ENCODE results near the gene GDI1. TPM values are rescaled to one million over a fixed set of nuclear protein-coding genes. Genes with fewer than 3 reads are reported as not detected.

The GDI1 gene
- total and polyA plus RNA-seq, 2 of the 8 experiments (the other 6 are each of a cell fraction or from before 2014, with no cell fraction given): 83.1 to 136 TPM

- H4K91ac ChIP-seq (replicated peaks; ENCODE audit: insufficient read length, low read length): no peak overlapping the region
- H3K9ac ChIP-seq (replicated peaks in 1 of 4; ENCODE audit: extremely low read depth in 1 of 4, low read depth in 3 of 4, low read length in 3 of 4): peak overlapping the region in 3 of 4 experiments; percentile 28 to 51 (median 29); a peak in 4 of 7 replicates
- H3K56ac ChIP-seq (replicated peaks; ENCODE audit: insufficient read length, low read depth, low read length): no peak overlapping the region
- no peak overlapping the region for H2BK12ac ChIP-seq (ENCODE audit: low read depth, low read length)
- H2BK5ac ChIP-seq (ENCODE audit: low read depth, low read length): no peak overlapping the region
- H4K5ac ChIP-seq (ENCODE audit: insufficient read length, low read depth, low read length): no peak overlapping the region
- no peak overlapping the region for H3K27ac ChIP-seq (ENCODE audit: low read depth, low read length)
- H2AK5ac ChIP-seq (ENCODE audit: low read depth, low read length): no peak overlapping the region
- peak overlapping the region; percentile 56 to 86 (median 66) for H3K4me3 ChIP-seq (ENCODE audit: extremely low read depth in 1 of 4, insufficient read depth in 2 of 4, low read depth in 3 of 4, low read length in 4 of 4)
- no peak overlapping the region for H3K14ac ChIP-seq (ENCODE audit: insufficient read length)
- no peak overlapping the region for H2BK120ac ChIP-seq (replicated peaks; ENCODE audit: low read depth, low read length)
- WGBS, 2 experiments (ENCODE audit: extremely low coverage in 1 of 2, insufficient coverage in 1 of 2, insufficient read length in 1 of 2, insufficient replicate concordance in 2 of 2, low coverage in 1 of 2, low lambda C conversion rate in 2 of 2, missing lambda C conversion rate in 1 of 2): 87% methylated on average over 15 of the region's 28 CpGs; no CpG with 5 or more reads in 1 of the 2 experiments
- ChIA-PET CTCF (ENCODE audit: partially characterized antibody) (interaction anchor here (0.5 to 0.9 kb wide), 2 partner anchors 42 to 44 kb away, joined by 3 to 4 read pairs; no protein-coding TSS in a partner anchor), POLR2A (ENCODE audit: partially characterized antibody) (interaction anchor here (0.8 to 1.2 kb wide), 6 partner anchors 10 to 89 kb away, joined by 3 to 5 read pairs (median 3); partner anchors contain the start of genes RPL10 and SLC10A3)
- H2AFZ ChIP-seq (ENCODE audit: low read length): no peak overlapping the region
- H3K79me1 ChIP-seq (ENCODE audit: low read depth, low read length): no peaks in the 10 kb centered on the region
- peaks cover 0 to 6% (median 4%) of the 10 kb centered on the region in 4 experiments; a peak in 6 of 7 replicates for H3K4me1 ChIP-seq (replicated peaks in 1 of 4; ENCODE audit: control insufficient read depth in 3 of 4, insufficient read depth in 4 of 4, low read length in 3 of 4)
- DNase-seq (ENCODE audit: low read depth in 1 of 2, low spot score in 2 of 2) (no peak), FAIRE-seq (no peak)
- peaks cover 0 to 11% of the 10 kb centered on the region in 2 experiments for H4K20me1 ChIP-seq (replicated peaks in 1 of 2; ENCODE audit: control insufficient read depth in 1 of 2, insufficient read depth in 2 of 2, low read length in 2 of 2)
- H2BK15ac ChIP-seq (ENCODE audit: low read length): no peak overlapping the region
- no peak overlapping the region for H2BK20ac ChIP-seq (ENCODE audit: low read length)
- H3K79me2 ChIP-seq (ENCODE audit: control insufficient read depth in 1 of 2, insufficient read depth in 2 of 2, low read length in 2 of 2): peaks cover 0 to 17% of the 10 kb centered on the region in 2 experiments; a peak in 2 of 4 replicates
- no peak overlapping the region for H3K23ac ChIP-seq (ENCODE audit: insufficient read length)
- no peak overlapping the region for H4K8ac ChIP-seq (ENCODE audit: extremely low read depth, insufficient read depth, low read length)
- no peaks in the 10 kb centered on the region for H3K27me3 ChIP-seq (replicated peaks in 1 of 4; ENCODE audit: control insufficient read depth in 3 of 4, extremely low read depth in 1 of 4, insufficient read depth in 3 of 4, low read length in 3 of 4)
- peak overlapping the region; percentile 68 to 89 for H3K4me2 ChIP-seq (ENCODE audit: insufficient read depth in 1 of 2, low read depth in 2 of 2, low read length in 2 of 2)
- no peak overlapping the region for H3K18ac ChIP-seq (ENCODE audit: extremely low read depth, low read length)
- no peak for TF ChIP-seq KDM5A (IDR thresholded peaks at IDR 0.05; ENCODE audit: low read length)
- TF ChIP-seq CHD2 (IDR thresholded peaks at IDR 0.05; ENCODE audit: low read length): no peak
- no peak for TF ChIP-seq TBP (IDR thresholded peaks at IDR 0.05; ENCODE audit: low read depth, low read length)
- no peak for TF ChIP-seq CBX8 (IDR thresholded peaks at IDR 0.05; ENCODE audit: borderline replicate concordance, low read depth, low read length)
- TF ChIP-seq TEAD4 (IDR thresholded peaks at IDR 0.05; ENCODE audit: low read depth, low read length): no peak
- TF ChIP-seq FOSL1 (IDR thresholded peaks at IDR 0.05; ENCODE audit: insufficient read depth, low read depth, low read length): no peak
- no peak for TF ChIP-seq KDM1A (IDR thresholded peaks at IDR 0.05; ENCODE audit: borderline replicate concordance, low read length)
- no peak for TF ChIP-seq GTF2F1 (IDR thresholded peaks at IDR 0.05; ENCODE audit: borderline replicate concordance, low read depth, low read length)
- H3K9me3 ChIP-seq (ENCODE audit: insufficient read depth in 2 of 2, low read depth in 1 of 2, low read length in 1 of 2): no peaks in the 10 kb centered on the region
- H3K36me3 ChIP-seq (ENCODE audit: control insufficient read depth in 2 of 4, insufficient read depth in 4 of 4, low read length in 3 of 4): peaks cover 0 to 29% (median 14%) of the 10 kb centered on the region in 4 experiments; a peak in 6 of 8 replicates
- peaks cover 2% of the 10 kb centered on the region; the same call in 1 of the 2 replicates for H3K23me2 ChIP-seq (ENCODE audit: low read depth, low read length)
- H3K4ac ChIP-seq (replicated peaks; ENCODE audit: insufficient read length, low read depth, low read length): no peak overlapping the region
Observed at GRCh38 chrX:154437971-154438893, 1.3 kb downstream of the GDI1 start.

All from H1 (cell line).